Activated gamma-delta T cell treated with Interleukin-2 at 50 U/mL for 16 hours (primary cell): ENCODE data around the gene ZSWIM7.

Experiments
- DNase-seq: peaks from one replicate; pipeline ENCODE4 v3.0.0-alpha.2; 2020

The ZSWIM7 gene, protein sequence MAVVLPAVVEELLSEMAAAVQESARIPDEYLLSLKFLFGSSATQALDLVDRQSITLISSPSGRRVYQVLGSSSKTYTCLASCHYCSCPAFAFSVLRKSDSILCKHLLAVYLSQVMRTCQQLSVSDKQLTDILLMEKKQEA

GRCh38 chr17:15999141-15999973 is at the start of gene ZSWIM7, which contains the start of gene TTC19:
Gene ZSWIM7, minus strand, starts transcription at chr17:15999704. Its CDS starts 110 bp downstream, at chr17:15999594.
Gene TTC19, plus strand, starts transcription at chr17:15999824. Its CDS starts 25 bp downstream, at chr17:15999849.
- peak; percentile 88 for DNase-seq

DNA sequence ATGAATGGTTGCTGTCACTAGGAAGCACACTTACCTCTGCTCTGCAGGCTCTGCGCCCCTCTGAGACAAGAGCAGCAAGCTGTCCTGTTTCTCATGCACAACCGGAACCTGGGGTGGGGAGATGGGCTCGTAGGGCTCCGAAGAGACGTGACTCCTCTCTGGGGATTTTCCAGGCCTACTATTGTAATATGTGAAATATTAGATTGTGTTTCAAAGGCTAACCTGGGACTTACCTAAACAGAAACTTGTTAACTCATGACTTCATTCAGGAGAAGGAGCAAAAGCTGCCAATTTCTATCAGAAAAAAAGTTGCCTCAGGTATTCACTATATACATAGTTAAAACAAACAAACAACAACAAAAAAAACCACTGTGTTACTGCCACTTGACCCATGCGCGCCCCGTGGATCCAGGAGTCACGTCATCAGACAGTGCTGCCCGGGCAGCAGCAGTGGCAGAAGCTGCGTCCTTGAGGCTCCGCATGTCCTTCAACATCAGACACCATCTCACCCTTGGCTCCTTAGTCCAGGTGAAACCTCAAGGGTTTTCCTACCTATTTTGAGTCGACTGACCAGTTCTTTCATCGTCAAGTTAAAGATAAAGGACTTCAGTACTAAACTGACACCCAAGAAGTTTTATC is 49.4 kb upstream of the ZSWIM7 start:
- DNase-seq = no peak

DNA sequence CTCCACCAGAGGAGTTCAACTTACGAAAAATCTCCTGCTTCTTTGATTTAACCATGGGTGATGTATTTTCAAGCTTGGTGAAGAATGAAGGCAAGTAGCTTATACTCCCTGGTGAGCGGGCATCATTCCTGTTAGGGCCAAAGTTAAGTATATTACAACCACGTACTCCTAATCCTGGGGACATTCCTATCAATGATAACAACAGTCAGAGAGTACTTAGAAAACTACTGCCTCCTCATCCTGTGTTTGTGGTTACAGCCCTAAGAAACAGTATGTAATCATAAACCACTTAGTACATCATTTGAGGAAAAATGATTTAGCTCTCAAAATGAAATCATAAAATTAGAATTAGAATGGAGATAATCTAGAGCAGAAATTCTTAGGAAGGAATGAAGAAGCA is 47.5 kb upstream of the ZSWIM7 start:
- no peak for DNase-seq

DNA sequence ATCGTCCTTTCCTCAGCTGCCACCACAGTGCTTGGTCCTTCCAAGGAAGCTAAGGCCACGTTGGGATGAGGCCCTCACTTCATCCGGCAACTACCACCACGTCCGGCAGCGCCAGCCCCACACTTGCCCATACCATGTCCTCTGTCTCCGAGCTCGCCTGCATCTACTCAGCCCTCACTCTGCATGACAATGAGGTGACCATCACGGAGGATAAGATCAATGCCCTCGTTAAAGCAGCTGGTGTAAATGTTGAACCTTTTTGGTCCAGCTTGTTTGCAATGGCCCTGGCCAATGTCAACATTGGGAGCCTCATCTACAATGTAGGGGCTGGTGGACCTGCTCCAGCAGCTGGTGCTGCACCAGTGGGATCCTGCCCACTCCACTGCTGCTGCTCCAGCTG is 45.0 kb upstream of the ZSWIM7 start:
- DNase-seq = no peak

DNA sequence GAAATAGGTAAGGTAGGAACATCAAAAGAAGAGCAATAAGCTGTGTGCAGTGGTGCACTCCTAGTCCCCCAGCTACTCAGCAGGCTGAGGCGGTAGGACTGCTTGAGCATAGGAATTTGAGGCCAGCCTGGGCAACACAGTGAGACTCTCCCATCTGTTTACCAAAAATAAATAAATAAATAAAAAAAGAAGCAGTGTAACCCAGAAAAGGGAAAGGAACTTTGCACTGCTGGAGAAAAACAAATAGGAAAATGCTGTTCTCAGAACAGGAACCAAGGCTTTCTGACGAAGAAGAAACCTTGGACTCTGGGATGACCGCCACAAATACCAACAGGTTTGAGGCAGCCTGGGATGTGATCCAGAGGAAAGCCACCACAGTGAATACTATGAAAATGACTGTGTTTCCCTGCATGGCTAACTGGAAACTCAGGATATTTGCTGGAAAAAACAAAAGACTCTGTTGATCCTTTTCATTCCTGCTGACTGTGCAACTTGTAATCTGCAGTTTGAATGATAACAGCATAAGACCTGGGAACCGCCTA is 41.3 kb upstream of the ZSWIM7 start:
- DNase-seq = no peak

- DNase-seq = no peak
Measured at GRCh38 chr17:16037636-16038035, 38.1 kb upstream of the ZSWIM7 start.

- no peak for DNase-seq
Measured at GRCh38 chr17:16036261-16036660, 36.8 kb upstream of the ZSWIM7 start.

DNA sequence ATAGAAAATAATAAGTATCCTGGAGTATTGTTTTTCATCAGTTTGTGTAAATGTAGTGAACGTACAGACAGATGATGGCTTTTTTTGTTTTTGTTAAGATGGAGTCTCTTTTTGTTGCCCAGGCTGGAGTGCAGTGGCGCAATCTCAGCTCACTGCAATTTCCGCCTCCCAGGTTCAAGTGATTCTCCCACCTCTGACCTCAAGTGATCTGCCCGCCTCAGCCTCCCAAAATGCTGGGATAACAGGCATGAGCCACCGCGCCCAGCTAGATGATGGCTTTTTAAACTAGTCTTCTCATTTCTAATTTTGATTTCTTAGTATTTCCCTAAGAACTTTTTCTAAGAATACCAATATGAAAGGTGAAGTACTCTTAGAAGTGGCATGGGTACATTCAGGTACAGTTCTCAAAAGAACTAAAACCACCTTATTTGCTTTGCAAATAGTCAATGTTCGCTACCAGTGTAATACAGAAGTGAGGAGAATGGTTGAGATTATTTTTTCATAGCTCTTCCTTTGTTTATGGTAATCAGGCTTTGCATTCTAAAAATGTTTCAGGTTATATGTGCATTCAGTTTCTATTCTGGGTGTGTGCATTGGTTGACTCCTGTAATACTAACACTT is 34.3 kb upstream of the ZSWIM7 start:
- DNase-seq = no peak

- DNase-seq = peak; percentile 22
Measured at GRCh38 chr17:16027708-16028584, 28.4 kb upstream of the ZSWIM7 start.

DNA sequence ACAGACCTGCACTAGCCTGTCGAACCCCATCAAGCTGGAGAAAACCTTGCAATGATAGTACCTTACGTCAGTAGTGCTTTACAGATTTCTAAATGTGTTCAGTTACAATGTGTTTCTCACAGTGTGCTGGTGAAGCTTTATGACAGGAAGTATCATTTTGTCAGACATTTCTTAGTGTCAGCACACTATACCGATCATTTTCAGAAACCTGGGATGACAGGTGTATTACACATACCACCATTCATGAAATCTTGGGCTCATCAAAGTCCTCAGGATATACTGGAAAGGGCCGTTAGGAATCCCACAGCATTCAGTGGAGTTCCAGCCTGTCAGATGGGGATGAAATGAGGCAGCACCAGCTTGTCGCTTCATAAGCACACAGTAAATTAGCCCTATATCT is 27.4 kb upstream of the ZSWIM7 start:
- no peak for DNase-seq

DNA sequence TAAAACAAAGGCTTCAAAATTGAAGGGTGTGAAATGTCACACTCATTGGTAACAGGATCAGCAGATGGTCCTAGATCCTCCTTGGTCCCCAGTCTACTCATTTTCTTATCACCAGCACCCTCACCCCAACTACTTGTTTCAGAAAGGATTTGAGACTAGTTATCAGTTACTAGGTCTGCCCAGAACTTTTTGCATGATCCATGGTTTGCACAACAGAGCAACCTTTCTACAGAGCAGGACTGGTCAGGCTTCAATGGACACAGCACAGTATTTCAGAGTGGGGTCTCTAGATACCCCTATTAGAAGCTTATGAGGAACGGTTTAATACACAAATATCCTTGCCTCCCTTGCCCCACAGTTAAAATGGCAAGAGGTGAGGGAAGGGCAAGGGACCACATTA is 25.7 kb upstream of the ZSWIM7 start:
- no peak for DNase-seq

DNA sequence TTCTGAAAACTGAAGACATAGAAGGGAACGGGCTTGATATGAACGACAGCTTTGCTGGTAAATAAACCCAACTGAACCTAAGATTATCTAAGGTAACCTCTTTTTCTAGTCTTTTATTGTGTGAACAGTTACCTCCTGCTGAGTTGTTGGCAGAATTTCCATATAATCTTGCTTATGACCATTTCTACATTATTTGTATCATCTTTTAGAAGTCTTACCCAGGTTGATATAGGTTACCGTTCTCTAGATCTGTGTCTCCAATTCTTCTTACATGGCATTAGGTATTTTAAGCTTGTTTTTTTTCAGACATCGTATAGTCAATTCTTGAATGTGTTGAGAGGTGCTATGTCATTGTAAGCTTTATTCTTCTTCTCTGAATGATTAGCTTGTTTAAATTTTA is 24.4 kb upstream of the ZSWIM7 start:
- DNase-seq = no peak

GRCh38 chr17:16019347-16019746 is 19.8 kb upstream of the ZSWIM7 start:
- DNase-seq = no peak

- DNase-seq = no peak
Measured at GRCh38 chr17:16013943-16014407, 14.5 kb upstream of the ZSWIM7 start.

DNA sequence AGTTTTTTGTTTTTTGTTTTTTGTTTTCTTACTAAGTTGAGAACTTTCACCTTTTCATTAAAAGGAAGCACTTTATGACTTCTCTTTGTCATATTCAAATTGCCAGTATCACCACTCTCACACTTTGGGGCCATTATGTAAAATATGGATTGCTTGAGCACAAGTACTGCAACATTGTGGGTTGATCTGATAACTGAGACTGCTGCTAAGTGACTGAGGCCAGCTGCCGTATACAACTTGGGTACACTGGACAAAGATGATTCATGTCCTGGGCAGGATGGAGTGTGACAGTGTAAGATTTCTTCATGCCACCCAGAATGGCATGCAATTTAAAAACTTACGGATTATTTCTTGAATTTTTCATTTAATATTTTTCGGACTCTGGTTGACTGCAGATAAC is 7.9 kb upstream of the ZSWIM7 start:
- no peak for DNase-seq

DNA sequence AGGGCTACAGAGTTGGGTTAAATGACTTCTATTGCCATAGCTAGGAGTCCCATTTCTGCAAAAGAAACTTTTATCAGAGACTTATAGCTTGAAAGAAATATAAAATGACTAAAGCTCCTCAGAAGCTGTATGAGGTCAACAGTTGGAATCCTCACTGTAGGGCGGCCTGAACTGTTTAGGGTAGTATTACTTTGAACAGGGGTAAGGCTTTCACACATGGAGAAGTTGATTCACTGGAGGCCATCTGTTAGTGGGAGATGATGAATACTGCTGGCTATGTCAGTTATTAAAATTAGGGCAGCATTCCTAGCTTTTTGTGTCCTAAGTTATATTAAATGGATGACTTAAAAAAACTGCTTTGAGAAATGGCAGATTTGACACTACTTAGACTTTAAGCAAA is 6.1 kb upstream of the ZSWIM7 start:
- no peak for DNase-seq

DNA sequence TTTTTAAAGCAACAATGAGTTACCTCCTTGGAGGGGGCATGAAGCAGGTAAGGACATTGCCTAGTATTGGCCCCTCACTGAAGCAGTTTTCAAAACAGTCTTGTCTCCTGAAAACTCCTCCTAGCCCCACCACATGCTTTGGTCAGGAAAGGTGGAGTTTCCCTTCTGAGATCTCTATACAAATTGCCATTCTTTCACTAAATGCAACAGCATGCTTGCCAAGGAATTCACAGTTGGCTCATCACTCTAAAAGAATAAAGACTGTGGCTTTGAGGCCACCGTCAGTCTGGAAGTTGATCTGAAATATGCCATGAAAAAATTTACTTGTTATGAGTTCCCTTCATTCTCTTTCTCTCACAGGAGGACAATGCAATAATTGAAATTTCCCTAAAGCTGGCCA is 4.3 kb upstream of the ZSWIM7 start:
- no peak for DNase-seq

DNA sequence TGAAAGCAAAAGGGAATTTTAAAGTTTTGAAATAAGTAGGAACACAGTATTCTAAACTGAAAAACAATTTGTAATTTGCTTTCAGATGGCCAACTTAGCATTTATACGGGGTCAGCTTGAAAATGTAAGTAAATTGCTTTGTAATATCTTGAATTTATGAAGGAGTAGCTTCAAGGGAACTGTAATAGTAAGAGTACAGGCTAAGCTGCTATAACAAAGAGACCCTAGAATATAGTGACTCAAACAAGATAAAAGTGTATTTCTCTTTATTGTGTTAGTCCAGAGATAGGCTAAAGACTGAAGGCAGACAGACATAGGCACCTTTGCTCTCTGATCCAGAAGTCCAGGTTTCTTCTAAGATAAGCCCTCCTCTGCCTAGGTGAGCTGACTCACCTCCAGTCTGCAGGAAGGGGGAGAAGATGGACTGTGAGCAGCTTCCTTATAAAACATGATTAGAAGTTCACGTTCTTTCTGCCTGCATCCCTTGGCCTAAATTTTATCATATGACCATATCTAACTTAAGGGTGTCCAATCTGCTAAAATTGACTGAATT is 3.3 kb upstream of the ZSWIM7 start:
- DNase-seq = no peak

DNA sequence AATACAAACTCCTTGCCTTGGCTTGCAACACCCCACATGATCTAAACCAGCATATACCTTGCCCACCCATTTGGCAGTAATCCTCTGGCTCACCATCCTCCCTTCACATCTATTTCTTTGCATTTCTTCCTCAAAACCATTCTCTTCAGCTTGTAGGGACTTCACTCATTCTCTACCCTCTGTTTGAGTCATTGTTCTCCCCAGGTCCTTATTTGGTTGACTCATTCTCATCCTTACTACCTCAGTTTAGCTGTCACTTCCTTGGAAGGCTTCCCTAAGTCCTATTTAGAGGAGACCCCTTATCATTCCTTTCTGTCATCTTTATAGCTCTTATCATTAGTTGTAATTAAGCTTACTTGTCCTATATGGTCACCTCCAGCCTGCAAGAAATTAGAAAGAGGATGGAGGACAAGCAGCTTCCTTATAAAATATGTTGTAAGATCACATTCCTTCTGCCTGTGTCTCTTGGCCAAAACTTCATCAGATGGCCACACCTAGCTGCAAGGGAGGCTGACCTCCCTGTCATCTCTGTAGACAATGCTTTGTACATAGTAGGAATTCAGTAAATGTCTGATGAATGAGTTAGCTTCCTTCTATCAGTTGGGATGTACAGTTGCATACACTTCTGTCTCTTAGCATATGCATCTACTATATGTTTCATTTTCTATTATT is 1.9 kb upstream of the ZSWIM7 start:
- no peak for DNase-seq

GRCh38 chr17:15999974-16000827 is 697 bp upstream of the ZSWIM7 start:
- DNase-seq = no peak
